B cell (primary cell): ENCODE results near the gene KCNK1. TPM values are rescaled to one million over a fixed set of nuclear protein-coding genes. Genes with fewer than 3 reads are reported as not detected.

ENCODE experiments used
- ATAC-seq: fragments of 200-7000 bp; cut with Tn5 transposase; one replicate; pipeline ENCODE4 v1.10.0; 2021; ENCODE audit warnings: low read depth, mild to moderate bottlenecking, moderate number of reproducible peaks, moderate library complexity
- CTCF ChIA-PET: fragments of 350-600 bp; sonication (Branson Sonifier 250); formaldehyde crosslinking; loops from one replicate; lab custom pipeline; 2021; ENCODE audit warnings: antibody characterized with exemption, inconsistent platforms; lab: Charles Lee
- POLR2A ChIA-PET: fragments of 350-600 bp; sonication (Branson Sonifier 250); formaldehyde crosslinking; loops from one replicate; lab custom pipeline; 2021; ENCODE audit warnings: antibody characterized with exemption; lab: Charles Lee
- DNase-seq: peaks from one replicate; pipeline ENCODE4 v3.0.0; 2013
- H2AFZ ChIP-seq: 2 replicates; pipeline ENCODE4 v1.6.1; 2012; ENCODE audit warnings: mild to moderate bottlenecking, low read depth, low read length; ENCODE audit not compliant: insufficient read depth, poor library complexity, severe bottlenecking
- H3K27ac ChIP-seq, 2 donors: 1 replicate in 1 of 2; 2 replicates in 1 of 2; pipeline ENCODE4 v1.5.1; 2012 to 2013; ENCODE audit warnings: low read length in 2 of 2, mild to moderate bottlenecking in 2 of 2, moderate library complexity in 1 of 2
- H3K27me3 ChIP-seq, 4 experiments: fragments of 200-600 bp in 1 of 4; sonication (generic) in 1 of 4; replicated peaks in 1 of 4; 1 replicate in 2 of 4; 2 replicates in 2 of 4; pipeline versions ENCODE4 v1.6.1 to v1.7.0; 2013 to 2016; ENCODE audit warnings: low read length in 3 of 4, mild to moderate bottlenecking in 2 of 4, mixed read lengths in 1 of 4, moderate library complexity in 1 of 4; ENCODE audit not compliant: insufficient read depth in 4 of 4, control insufficient read depth in 3 of 4; ENCODE audit errors: control extremely low read depth in 1 of 4
- H3K36me3 ChIP-seq, 2 experiments: replicated peaks in 1 of 2; 1 replicate in 1 of 2; 2 replicates in 1 of 2; pipeline versions ENCODE4 v1.6.1 to v1.7.1; 2013; ENCODE audit warnings: low read length in 1 of 2; ENCODE audit not compliant: insufficient read depth in 2 of 2, control insufficient read depth in 1 of 2; ENCODE audit errors: control extremely low read depth in 1 of 2, extremely low read depth in 1 of 2
- H3K4me1 ChIP-seq, 2 donors: fragments of 200-600 bp in 1 of 2; sonication (generic) in 1 of 2; 1 replicate in 1 of 2; 2 replicates in 1 of 2; pipeline versions ENCODE4 v1.5.1 to v1.6.1; 2013 to 2017; ENCODE audit warnings: low read length in 2 of 2; ENCODE audit not compliant: control insufficient read depth in 2 of 2, insufficient read depth in 2 of 2
- H3K4me2 ChIP-seq: replicated peaks from 2 replicates; pipeline ENCODE3; 2012; ENCODE audit warnings: mild to moderate bottlenecking, low read depth, low read length; ENCODE audit not compliant: poor library complexity, severe bottlenecking
- H3K4me3 ChIP-seq, 5 experiments: fragments of 200-600 bp in 1 of 5; sonication (generic) in 1 of 5; 1 replicate in 3 of 5; 2 replicates in 2 of 5; pipeline versions ENCODE4 v1.5.1 to v1.7.0; 2011 to 2016; ENCODE audit warnings: low read length in 4 of 5, mild to moderate bottlenecking in 4 of 5, low read depth in 2 of 5, control low read depth in 1 of 5, moderate library complexity in 1 of 5; ENCODE audit not compliant: insufficient read depth in 1 of 5; ENCODE audit errors: control extremely low read depth in 1 of 5, extremely low read depth in 1 of 5
- H3K79me2 ChIP-seq: fragments of 200-600 bp; sonication (generic); one replicate; pipeline ENCODE4 v1.6.0; 2016; ENCODE audit warnings: low read length; ENCODE audit not compliant: control insufficient read depth, insufficient read depth
- H3K9ac ChIP-seq: fragments of 200-600 bp; sonication (generic); 2 replicates; pipeline ENCODE4 v1.6.1; 2017; ENCODE audit warnings: mild to moderate bottlenecking, low read length, moderate library complexity
- H3K9me3 ChIP-seq, 3 donors: one replicate each; pipeline versions ENCODE4 v1.6.1 to v1.7.1; 2013; ENCODE audit warnings: low read length in 2 of 3; ENCODE audit not compliant: control insufficient read depth in 2 of 3, insufficient read depth in 1 of 3; ENCODE audit errors: control extremely low read depth in 1 of 3
- H4K20me1 ChIP-seq: 2 replicates; pipeline ENCODE4 v1.6.0; 2012; ENCODE audit warnings: mild to moderate bottlenecking, low read length; ENCODE audit not compliant: insufficient read depth, control insufficient read depth, poor library complexity, severe bottlenecking
- H3K27ac Mint-ChIP-seq: one replicate; pipeline ENCODE4 v1.8.0; 2021; ENCODE audit warnings: mixed read lengths
- H3K27me3 Mint-ChIP-seq: one replicate; pipeline ENCODE4 v1.8.0; 2021; ENCODE audit warnings: mixed read lengths
- H3K4me1 Mint-ChIP-seq: one replicate; pipeline ENCODE4 v1.8.0; 2021; ENCODE audit warnings: mixed read lengths
- H3K4me3 Mint-ChIP-seq: one replicate; pipeline ENCODE4 v1.8.0; 2021; ENCODE audit warnings: mixed read lengths
- H3K9me3 Mint-ChIP-seq: one replicate; pipeline ENCODE4 v1.8.0; 2022; ENCODE audit warnings: mixed read lengths; ENCODE audit not compliant: insufficient read depth
- EZH2 ChIP-seq: IDR thresholded peaks from 2 replicates; pipeline ENCODE4 v1.6.1; 2012; ENCODE audit warnings: borderline replicate concordance, low read depth, mild to moderate bottlenecking, moderate library complexity, low read length; ENCODE audit not compliant: insufficient read depth, poor library complexity, severe bottlenecking
- WGBS: methylation state at CpG from one replicate; pipeline ENCODE4 v1.1.5; 2013; ENCODE audit warnings: missing lambda C conversion rate; ENCODE audit not compliant: insufficient coverage; 5-methylcytosine and 5-hydroxymethylcytosine counted together
- intact Hi-C: fragments of 100-400 bp; cut with micrococcal nuclease; formaldehyde crosslinking; loops from one replicate; pipeline ENCODE4 v1.10.0; 2022
- polyA plus RNA-seq: library from polyadenylated mRNA; depleted of rRNA; stranded (reverse); fragments of >200 nt; gene quantifications from 2 replicates; pipeline ENCODE4 v1.2.3, GENCODE V29; 2012
- total RNA-seq, 2 donors: library from RNA; stranded (reverse); fragments of 120-200 nt in 1 of 2; gene quantifications; 1 replicate in 1 of 2; 2 replicates in 1 of 2; pipeline versions ENCODE4 v1.2.3 to v1.2.4, GENCODE V29; 2013 to 2022
- TF ChIP-seq, protein P1 (sequence below): fragments of 200-600 bp; IDR thresholded peaks from one replicate; pipeline ENCODE4 v1.8.0; 2022; ENCODE audit warnings: antibody characterized with exemption, mild to moderate bottlenecking

The KCNK1 gene
- total and polyA plus RNA-seq, 2 donors (not counting 1 experiment from before 2014, with no cell fraction given) = not detected

- Histone ChIP-seq H3K79me2 (no peaks in the 10 kb centered on the region), H3K4me1 (no peaks in the 10 kb centered on the region), H4K20me1 (no peaks in the 10 kb centered on the region), H2AFZ (no peak overlapping the region), H3K9ac (no peak overlapping the region), H3K4me2 (no peak overlapping the region), H3K9me3 (no peaks in the 10 kb centered on the region), H3K27ac (no peak overlapping the region), H3K36me3 (no peaks in the 10 kb centered on the region), H3K4me3 (no peak overlapping the region), H3K27me3 (no peaks in the 10 kb centered on the region)
- DNase-seq (no peak), ATAC-seq (no peak)
- 48% methylated on average over 5 of the region's 5 CpGs for WGBS
- no peak overlapping the region for H3K27ac Mint-ChIP-seq
- no peak for TF ChIP-seq EZH2
- CTCF ChIA-PET = no interaction called here
- no peaks in the 10 kb centered on the region for H3K9me3 Mint-ChIP-seq
- POLR2A ChIA-PET = no interaction called here
- peaks cover 9% of the 10 kb centered on the region for H3K27me3 Mint-ChIP-seq
- H3K4me3 Mint-ChIP-seq = no peak overlapping the region
- intact Hi-C loops = no loop called here
- no peaks in the 10 kb centered on the region for H3K4me1 Mint-ChIP-seq
These were observed 14.3 kb upstream of the KCNK1 start for GRCh38 chr1:233599542-233600073.

DNA sequence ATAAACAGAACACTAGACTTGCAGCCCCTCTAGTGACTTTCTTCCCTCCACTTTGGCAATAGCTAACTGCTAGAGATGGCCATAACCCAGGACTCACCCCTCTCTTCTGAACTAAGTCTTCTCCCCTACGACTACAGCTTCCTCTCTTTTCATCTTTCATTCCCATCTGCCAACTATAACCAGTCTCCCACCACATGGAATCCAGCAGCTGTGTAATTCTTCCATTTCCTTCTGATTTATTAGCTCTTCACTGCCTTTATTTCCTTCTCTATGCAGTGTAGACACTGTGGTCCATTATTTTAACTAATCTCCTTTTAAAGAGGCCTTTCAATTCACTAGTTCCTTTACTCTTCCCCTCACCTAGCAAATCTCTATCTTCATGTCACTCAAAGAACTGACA, 13.4 kb upstream of the KCNK1 start:
- Histone ChIP-seq H3K27me3 (no peaks in the 10 kb centered on the region), H3K9ac (no peak overlapping the region), H4K20me1 (no peaks in the 10 kb centered on the region), H3K27ac (no peak overlapping the region), H3K79me2 (no peaks in the 10 kb centered on the region), H3K4me1 (no peaks in the 10 kb centered on the region), H3K4me3 (no peak overlapping the region), H2AFZ (no peak overlapping the region), H3K36me3 (no peaks in the 10 kb centered on the region), H3K4me2 (no peak overlapping the region), H3K9me3 (no peaks in the 10 kb centered on the region)
- TF ChIP-seq, protein P1, sequence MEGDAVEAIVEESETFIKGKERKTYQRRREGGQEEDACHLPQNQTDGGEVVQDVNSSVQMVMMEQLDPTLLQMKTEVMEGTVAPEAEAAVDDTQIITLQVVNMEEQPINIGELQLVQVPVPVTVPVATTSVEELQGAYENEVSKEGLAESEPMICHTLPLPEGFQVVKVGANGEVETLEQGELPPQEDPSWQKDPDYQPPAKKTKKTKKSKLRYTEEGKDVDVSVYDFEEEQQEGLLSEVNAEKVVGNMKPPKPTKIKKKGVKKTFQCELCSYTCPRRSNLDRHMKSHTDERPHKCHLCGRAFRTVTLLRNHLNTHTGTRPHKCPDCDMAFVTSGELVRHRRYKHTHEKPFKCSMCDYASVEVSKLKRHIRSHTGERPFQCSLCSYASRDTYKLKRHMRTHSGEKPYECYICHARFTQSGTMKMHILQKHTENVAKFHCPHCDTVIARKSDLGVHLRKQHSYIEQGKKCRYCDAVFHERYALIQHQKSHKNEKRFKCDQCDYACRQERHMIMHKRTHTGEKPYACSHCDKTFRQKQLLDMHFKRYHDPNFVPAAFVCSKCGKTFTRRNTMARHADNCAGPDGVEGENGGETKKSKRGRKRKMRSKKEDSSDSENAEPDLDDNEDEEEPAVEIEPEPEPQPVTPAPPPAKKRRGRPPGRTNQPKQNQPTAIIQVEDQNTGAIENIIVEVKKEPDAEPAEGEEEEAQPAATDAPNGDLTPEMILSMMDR = no peak
- TF ChIP-seq EZH2 = no peak
- CTCF ChIA-PET = no interaction called here
- peaks cover 9% of the 10 kb centered on the region for H3K27me3 Mint-ChIP-seq
- H3K27ac Mint-ChIP-seq = no peak overlapping the region
- no peak for ATAC-seq
- no peak overlapping the region for H3K4me3 Mint-ChIP-seq
- POLR2A ChIA-PET = no interaction called here
- intact Hi-C loops = no loop called here
- H3K4me1 Mint-ChIP-seq = no peaks in the 10 kb centered on the region
- WGBS = 33% methylated on average over 1 of the region's 1 CpG
- DNase-seq = no peak
- no peaks in the 10 kb centered on the region for H3K9me3 Mint-ChIP-seq
